Natural killer cell (primary cell): ENCODE measurements around the gene CRY2. TPM values are rescaled to one million over a fixed set of nuclear protein-coding genes. Genes with fewer than 3 reads are reported as not detected.

Source experiments
- ATAC-seq, 3 donors: fragments of 150-1000 bp in 2 of 3; fragments of 200-7000 bp in 1 of 3; cut with Tn5 transposase; 1 replicate in 1 of 3; 2 replicates in 2 of 3; pipeline ENCODE4 v1.10.0; 2021; ENCODE audit warnings: mild to moderate bottlenecking in 2 of 3, moderate library complexity in 2 of 3
- DNase-seq, 2 donors: peaks; one replicate each; pipeline versions ENCODE4 v3.0.0 to v3.0.0-alpha.2; 2013 to 2021; ENCODE audit warnings: mixed read lengths in 1 of 2
- H3K27ac ChIP-seq: one replicate; pipeline ENCODE4 v1.5.1; 2013; ENCODE audit warnings: mild to moderate bottlenecking, low read length
- H3K27me3 ChIP-seq: one replicate; pipeline ENCODE4 v1.6.1; 2013; ENCODE audit warnings: low read length; ENCODE audit not compliant: control insufficient read depth, insufficient read depth
- H3K36me3 ChIP-seq: one replicate; pipeline ENCODE4 v1.6.1; 2013; ENCODE audit warnings: low read length; ENCODE audit not compliant: control insufficient read depth, insufficient read depth
- H3K4me1 ChIP-seq: one replicate; pipeline ENCODE4 v1.6.1; 2013; ENCODE audit warnings: low read length; ENCODE audit not compliant: control insufficient read depth, insufficient read depth
- H3K4me3 ChIP-seq: one replicate; pipeline ENCODE4 v1.5.1; 2013; ENCODE audit warnings: low read length
- H3K9me3 ChIP-seq: one replicate; pipeline ENCODE4 v1.6.1; 2013; ENCODE audit warnings: low read length; ENCODE audit not compliant: control insufficient read depth, insufficient read depth
- H3K27ac Mint-ChIP-seq, 2 donors: one replicate each; pipeline ENCODE4 v1.8.0; 2022; ENCODE audit warnings: mild to moderate bottlenecking in 2 of 2, mixed read lengths in 2 of 2, moderate library complexity in 1 of 2
- H3K27me3 Mint-ChIP-seq, 2 donors: one replicate each; pipeline ENCODE4 v1.8.0; 2022; ENCODE audit warnings: low read depth in 2 of 2, mixed read lengths in 2 of 2
- H3K36me3 Mint-ChIP-seq: one replicate; pipeline ENCODE4 v1.8.0; 2022; ENCODE audit warnings: mixed read lengths
- H3K4me1 Mint-ChIP-seq, 2 donors: one replicate each; pipeline ENCODE4 v1.8.0; 2022; ENCODE audit warnings: mixed read lengths in 2 of 2
- H3K4me3 Mint-ChIP-seq: one replicate; pipeline ENCODE4 v1.8.0; 2022; ENCODE audit warnings: mild to moderate bottlenecking, moderate library complexity, mixed read lengths
- H3K9me3 Mint-ChIP-seq, 2 donors: one replicate each; pipeline ENCODE4 v1.8.0; 2022; ENCODE audit warnings: mixed read lengths in 2 of 2
- CTCF ChIP-seq: fragments of 200-600 bp; IDR thresholded peaks from one replicate; pipeline ENCODE4 v1.8.0; 2022; ENCODE audit warnings: antibody characterized with exemption
- WGBS: methylation state at CpG from one replicate; pipeline ENCODE4 v1.1.7; 2013; ENCODE audit warnings: missing lambda C conversion rate; ENCODE audit not compliant: insufficient coverage; 5-methylcytosine and 5-hydroxymethylcytosine counted together
- intact Hi-C: fragments of 100-400 bp; cut with micrococcal nuclease; formaldehyde crosslinking; loops from one replicate; pipeline ENCODE4 v1.14.2; 2022
- total RNA-seq, 4 donors: library from RNA; stranded (reverse); fragments of 120-200 nt in 1 of 4; gene quantifications; one replicate each; pipeline versions ENCODE4 v1.2.3 to v1.2.4, GENCODE V29; 2013 to 2022

CRY2 gene
- total RNA-seq, 3 donors from 2014 or later (not counting 1 experiment from before 2014, with no cell fraction given): 124 to 214 (median 141) TPM

GRCh38 chr11:45800261-45800660, 47.0 kb upstream of the CRY2 start:
- Histone ChIP-seq H3K27me3 (no peaks in the 10 kb centered on the region), H3K9me3 (no peaks in the 10 kb centered on the region), H3K4me1 (peaks cover 6% of the 10 kb centered on the region), H3K4me3 (no peak overlapping the region), H3K36me3 (no peaks in the 10 kb centered on the region), H3K27ac (no peak overlapping the region)
- no peak for DNase-seq
- intact Hi-C loops: no loop called here
- H3K9me3 Mint-ChIP-seq: no peaks in the 10 kb centered on the region
- peaks cover 0 to 10% of the 10 kb centered on the region in 2 donors for H3K4me1 Mint-ChIP-seq
- no peak for ATAC-seq
- no peak overlapping the region for H3K27ac Mint-ChIP-seq
- H3K4me3 Mint-ChIP-seq: no peak overlapping the region
- TF ChIP-seq CTCF: no peak
- WGBS: 86% methylated on average over 1 of the region's 2 CpGs
- H3K27me3 Mint-ChIP-seq: peaks cover 0 to 3% of the 10 kb centered on the region in 2 donors
- H3K36me3 Mint-ChIP-seq: no peaks in the 10 kb centered on the region

- Mint-ChIP-seq H3K27ac (no peak overlapping the region), H3K4me1 (peaks cover 11 to 23% of the 10 kb centered on the region in 2 donors), H3K9me3 (no peaks in the 10 kb centered on the region), H3K27me3 (peaks cover 0 to 3% of the 10 kb centered on the region in 2 donors), H3K4me3 (no peak overlapping the region), H3K36me3 (no peaks in the 10 kb centered on the region)
- DNase-seq: peak in 1 of 2 donors; percentile 38
- 89% methylated on average over 2 of the region's 2 CpGs for WGBS
- TF ChIP-seq CTCF: no peak
- no peak for ATAC-seq
- intact Hi-C loops: no loop called here
- H3K9me3 ChIP-seq: no peaks in the 10 kb centered on the region
- H3K4me1 ChIP-seq: peaks cover 21% of the 10 kb centered on the region
- H3K27me3 ChIP-seq: no peaks in the 10 kb centered on the region
- H3K27ac ChIP-seq: no peak overlapping the region
- H3K4me3 ChIP-seq: no peak overlapping the region
- H3K36me3 ChIP-seq: no peaks in the 10 kb centered on the region
Measured at GRCh38 chr11:45801723-45802315, 45.5 kb upstream of the CRY2 start.

GRCh38 chr11:45802531-45803317, 44.6 kb upstream of the CRY2 start:
- H3K36me3 ChIP-seq: no peaks in the 10 kb centered on the region
- Mint-ChIP-seq H3K27ac (no peak overlapping the region), H3K9me3 (no peaks in the 10 kb centered on the region), H3K36me3 (no peaks in the 10 kb centered on the region), H3K27me3 (peaks cover 0 to 3% of the 10 kb centered on the region in 2 donors), H3K4me1 (peaks cover 20 to 32% of the 10 kb centered on the region in 2 donors), H3K4me3 (peak overlapping the region; percentile 66)
- H3K9me3 ChIP-seq: no peaks in the 10 kb centered on the region
- DNase-seq (no peak), ATAC-seq (no peak)
- H3K4me3 ChIP-seq: no peak overlapping the region
- no peak overlapping the region for H3K27ac ChIP-seq
- no peak for TF ChIP-seq CTCF
- WGBS: 94% methylated on average over 6 of the region's 10 CpGs
- H3K27me3 ChIP-seq: no peaks in the 10 kb centered on the region
- H3K4me1 ChIP-seq: peaks cover 30% of the 10 kb centered on the region
- intact Hi-C loops: no loop called here
